T47D (cell line): ENCODE measurements around the gene SIK3.
A peak's percentile ranks its signal among the peaks of the same experiment; 100 is the strongest.

Experiments
- DNase-seq, 2 experiments: peaks; one replicate each; pipeline versions ENCODE4 v3.0.0 to v3.0.0-alpha.2; 2011 to 2012; ENCODE audit warnings: low read depth in 1 of 2, low spot score in 1 of 2
- JUND ChIP-seq: IDR thresholded peaks from 2 replicates; pipeline ENCODE4 v1.6.1; 2012; ENCODE audit warnings: low read depth
- in situ Hi-C: cut with HindIII; loops from 2 replicates; pipeline ENCODE4 v1.10.0; 2016; ENCODE audit warnings: low sequenced_read_pairs, low pct_unique_long_range_greater_than_20kb

The SIK3 gene

DNA sequence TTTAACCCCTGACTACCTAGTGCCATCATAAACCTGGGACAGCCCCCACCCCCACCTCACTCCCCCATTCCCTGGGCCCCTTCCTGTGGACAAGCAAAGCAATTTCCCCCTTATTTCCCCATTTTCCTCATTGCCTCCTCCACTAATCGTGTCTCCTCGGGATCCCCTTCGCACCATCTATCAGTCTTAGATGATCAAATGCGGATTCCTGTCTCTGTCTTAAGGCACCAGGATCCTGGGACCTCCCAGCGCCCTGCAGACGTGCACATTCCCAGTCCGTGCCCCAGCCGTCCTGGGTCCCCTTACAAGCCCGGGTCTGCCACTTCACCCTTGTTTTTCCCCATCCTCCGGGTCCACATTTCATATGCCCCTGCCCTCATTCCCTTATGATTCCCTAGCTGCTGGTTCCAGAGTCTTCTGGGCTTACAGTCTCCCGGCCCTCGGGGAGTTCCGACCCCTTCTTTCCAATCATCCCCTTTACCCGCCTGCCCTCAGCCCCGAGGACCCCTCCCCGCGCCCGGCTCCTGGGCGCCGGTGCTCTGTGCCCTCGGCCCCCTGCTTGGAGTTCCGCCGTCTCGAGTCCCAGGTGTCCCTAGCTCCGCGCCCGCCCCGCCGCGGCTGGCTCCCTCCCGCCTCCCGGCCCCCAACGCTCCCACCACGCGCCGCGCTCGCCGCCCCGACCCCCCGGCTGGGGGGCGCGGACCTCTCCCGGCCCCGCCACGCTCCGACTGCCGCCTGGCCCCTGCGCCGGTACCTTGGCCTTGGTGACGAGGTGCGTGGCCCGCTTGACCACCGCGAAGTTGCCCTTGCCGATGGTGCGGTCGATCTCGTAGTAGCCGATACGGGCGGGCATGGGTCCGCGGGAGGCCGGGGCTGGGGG is 599 bp downstream of the SIK3 start:
- DNase-seq, result no peak
- TF ChIP-seq JUND, result no peak
- in situ Hi-C loops, result no loop called here

DNA sequence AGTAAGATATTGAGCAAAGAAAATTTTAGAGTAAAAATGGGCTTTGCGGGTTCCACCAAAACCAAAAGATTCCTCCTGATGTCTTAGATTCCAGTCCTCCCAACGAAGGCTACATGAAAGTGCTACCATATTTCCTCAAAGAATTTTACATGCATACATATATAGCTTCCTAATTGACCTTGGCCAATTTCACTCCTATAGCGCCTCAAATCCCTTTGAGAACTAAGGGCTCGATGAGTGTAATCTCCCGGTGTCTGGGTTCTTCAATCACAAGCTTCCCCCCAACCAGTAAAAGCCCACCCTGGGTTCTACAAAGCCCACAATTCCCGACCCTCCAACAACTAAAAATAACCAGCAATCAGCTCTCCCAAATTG is 1.2 kb downstream of the SIK3 start:
- DNase-seq, result no peak
- no peak for TF ChIP-seq JUND
- in situ Hi-C loops, result no loop called here

DNA sequence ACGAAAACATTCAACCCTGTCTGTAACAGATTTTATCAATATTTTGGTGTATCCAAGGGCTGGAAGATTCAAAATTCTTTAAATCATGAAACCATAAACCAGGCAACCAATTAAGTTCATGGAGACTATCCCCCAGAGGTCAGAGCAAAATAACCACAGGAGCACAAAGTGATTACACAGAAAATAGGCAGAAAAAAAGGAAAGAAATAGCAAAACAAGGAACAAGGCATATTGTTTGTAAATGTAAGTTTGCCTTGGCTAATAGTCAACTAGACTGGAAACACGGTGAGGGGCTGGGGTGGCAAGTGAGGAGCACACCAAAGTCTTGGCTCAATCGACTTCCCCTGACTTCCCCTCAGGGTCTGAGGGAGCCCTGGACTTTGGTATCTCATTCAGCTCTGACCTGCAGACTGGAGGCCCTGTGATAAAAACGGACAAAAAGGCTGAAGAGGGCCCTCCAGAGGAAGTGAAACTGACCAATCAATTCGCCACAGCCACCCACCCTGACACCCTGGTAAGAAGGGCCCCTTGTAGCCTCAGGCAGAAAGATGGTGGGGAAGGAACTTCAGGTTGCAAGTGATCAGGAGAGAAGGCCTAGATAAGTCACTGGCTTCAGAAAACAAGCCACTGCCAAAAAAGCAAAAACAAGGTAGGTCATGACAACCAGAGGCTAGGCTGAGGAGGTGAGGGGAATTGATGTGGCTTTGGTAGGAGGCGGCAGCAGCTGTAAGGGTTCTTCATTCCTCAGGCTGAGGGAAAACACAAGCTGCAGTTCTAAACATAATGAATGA is 1.8 kb downstream of the SIK3 start:
- no peak for DNase-seq
- TF ChIP-seq JUND, result no peak
- in situ Hi-C loops, result no loop called here

DNA sequence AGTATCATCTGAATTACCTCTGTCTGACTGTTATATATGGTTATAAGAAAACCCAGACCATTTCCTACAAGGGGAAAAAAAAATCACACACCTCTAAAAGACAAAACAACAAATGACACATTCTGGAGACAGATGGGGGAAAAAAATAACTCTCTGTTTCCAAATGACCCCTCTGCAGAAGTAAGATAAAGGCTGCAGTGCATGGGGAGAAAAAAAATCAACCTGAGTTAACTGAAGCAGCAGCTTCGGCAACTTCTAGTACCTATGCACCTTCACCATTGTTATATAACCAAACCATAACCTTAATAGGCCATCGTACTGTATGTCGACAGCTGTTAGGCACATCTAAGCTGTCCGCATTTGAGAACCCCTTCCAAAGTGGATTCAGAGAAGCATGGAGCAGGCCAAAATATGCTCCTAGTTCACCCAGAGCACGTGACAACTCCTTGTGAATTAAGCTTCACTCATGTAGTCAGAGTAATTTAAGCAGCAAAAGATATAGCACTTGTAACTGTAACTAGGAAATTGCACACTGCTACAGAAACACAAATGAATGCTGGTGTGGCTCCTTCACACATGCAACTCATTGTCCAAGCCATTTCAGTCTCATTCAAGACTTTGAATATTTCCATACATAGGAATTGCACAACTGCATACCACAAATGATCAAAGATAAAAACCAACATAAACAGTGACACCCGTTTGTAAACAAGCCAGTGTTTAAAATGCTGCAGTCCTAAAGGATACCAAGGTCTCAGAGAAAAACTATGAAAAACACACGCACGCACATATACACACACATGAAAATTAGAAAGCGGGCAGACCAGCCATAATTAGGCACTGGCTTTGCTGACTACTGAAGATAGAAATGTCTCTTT is 2.7 kb downstream of the SIK3 start:
- in situ Hi-C loops, result no loop called here

DNA sequence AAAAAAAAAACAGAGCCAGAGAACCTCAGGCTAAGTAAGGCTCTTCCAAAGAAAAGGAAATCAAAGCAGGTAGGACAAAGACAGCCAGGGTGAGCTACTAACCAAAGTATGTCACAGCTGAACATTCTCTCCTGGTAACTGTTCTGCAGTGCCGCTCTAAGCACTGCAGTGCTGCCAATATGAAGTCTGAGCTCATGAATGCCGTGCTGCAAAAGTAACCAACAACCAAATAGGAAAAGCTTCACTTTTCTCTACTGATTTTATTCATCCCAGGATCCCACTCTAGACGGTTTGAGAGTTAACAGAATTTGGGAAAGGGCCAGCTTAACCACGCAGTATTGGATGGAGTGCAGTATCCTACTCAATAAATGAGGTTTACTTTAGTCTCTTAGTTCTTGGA is 3.5 kb downstream of the SIK3 start:
- no peak for TF ChIP-seq JUND
- in situ Hi-C loops, result no loop called here
- no peak for DNase-seq

More for the DNA sequence above, 2.7 kb downstream of the SIK3 start:
- no peak; the same call in 1 of the 2 replicates for TF ChIP-seq JUND
- DNase-seq, result peak; percentile 83

DNA sequence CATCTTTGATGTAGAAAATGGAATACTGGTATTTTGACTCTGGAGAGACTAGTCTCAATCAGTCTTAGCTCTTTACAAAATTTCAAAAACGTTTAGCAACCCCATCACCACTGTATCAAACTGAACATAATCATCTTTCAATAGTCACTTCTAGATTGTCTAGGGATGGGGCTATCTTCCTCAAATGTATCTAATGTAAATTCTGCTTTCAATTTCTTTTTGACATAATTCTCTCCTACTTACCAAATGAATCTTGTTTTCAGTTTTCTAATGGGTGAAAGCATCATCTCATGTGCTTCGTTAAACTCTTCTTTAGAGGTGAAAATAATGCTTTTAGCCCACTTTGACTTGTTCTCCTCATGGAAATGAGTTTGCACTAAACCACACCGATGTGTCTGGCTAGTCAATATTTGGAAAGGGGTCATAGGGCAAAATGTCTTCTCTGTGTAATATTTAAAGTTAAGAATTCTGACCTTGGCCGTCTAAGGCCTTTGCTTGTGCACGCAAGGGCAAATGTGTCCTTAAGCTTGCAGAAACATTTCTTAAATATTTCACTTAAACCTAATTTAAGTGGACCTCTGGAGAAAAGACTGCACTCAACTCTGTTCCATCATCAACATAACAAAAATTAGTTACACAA is 5.2 kb downstream of the SIK3 start:
- no peak for TF ChIP-seq JUND
- in situ Hi-C loops, result no loop called here

DNA sequence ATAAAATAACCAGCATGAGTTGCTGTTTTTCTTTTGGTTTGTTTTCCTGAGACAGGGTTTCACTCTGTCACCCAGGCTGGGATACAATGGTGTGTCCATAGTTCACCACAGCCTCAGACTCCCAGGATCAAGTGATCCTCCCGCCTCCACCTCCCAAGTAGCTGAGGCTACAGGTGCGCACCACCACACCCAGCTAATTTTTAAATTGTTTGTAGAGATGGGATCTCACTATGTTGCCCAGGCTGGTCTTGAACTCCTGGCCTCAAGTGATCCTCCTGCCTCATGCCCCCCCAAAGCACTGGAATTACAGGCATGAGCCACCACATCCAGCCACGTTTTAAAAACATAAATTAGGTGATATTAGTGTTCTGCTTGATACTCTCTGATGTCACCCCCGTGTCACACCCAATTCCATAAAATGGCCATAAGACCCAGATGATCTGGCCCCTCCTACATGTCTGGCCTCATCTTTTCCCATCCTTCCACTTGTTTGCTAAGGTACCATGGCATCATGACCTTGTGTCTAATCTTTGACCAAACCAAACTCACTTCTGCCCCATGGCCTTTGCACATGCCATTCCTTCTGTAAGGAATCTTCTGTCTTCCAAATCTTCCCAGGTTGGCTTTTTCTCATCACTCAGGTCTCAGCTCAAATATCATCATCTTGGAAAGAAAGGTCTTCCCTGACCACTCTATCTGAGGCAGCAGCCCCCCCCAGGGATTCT is 6.3 kb downstream of the SIK3 start:
- in situ Hi-C loops, result no loop called here
- no peak for DNase-seq
- TF ChIP-seq JUND, result no peak

More for the DNA sequence above, 5.2 kb downstream of the SIK3 start:
- DNase-seq, result no peak

DNA sequence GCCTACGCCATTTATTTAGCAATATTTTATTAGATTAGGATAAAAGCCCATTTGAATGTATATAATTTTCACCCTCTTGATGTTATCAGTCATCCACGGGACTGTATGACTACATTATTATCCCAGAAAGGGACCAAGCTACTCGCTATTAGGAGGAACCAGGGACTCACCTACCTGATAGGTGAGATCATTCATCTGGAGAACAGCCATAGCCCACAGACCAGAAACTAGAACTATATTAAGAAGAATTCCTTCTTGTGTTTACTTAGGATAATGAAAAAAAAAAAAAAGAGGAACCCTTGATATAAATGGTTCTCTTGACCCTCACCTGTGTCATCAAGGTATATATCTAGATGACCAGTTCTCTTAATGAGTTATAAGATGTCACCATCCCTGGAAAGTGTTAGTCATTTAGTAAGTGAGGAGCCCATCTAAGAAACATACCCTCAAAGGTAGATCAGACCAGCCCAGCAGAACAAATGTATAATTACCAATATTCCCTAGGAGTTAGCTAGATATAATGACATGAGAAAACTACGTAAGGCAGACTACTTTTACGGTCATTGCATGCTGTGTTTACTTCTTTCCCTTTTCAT is 8.0 kb downstream of the SIK3 start:
- no peak for DNase-seq
- no peak for TF ChIP-seq JUND
- in situ Hi-C loops, result no loop called here

DNA sequence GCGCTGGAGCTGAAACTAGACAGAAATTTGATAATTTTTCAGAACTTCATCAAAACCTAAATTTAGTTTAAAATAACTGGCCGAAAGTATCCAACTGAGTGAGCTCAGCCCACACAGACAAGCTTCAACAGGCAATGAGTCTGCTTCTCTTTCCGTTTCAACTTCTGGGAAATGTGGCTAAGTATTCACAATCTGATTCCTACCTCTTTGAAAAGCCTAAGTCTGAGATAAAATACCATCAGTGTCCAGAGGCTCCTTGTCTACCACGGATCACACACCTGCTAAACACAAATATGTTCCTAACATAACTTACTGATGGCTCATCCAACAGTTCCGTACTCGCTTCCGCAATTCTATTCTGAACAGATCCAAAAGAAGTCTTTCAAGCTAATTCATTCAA is 8.5 kb downstream of the SIK3 start:
- no peak for DNase-seq
- in situ Hi-C loops, result no loop called here
- TF ChIP-seq JUND, result no peak

DNA sequence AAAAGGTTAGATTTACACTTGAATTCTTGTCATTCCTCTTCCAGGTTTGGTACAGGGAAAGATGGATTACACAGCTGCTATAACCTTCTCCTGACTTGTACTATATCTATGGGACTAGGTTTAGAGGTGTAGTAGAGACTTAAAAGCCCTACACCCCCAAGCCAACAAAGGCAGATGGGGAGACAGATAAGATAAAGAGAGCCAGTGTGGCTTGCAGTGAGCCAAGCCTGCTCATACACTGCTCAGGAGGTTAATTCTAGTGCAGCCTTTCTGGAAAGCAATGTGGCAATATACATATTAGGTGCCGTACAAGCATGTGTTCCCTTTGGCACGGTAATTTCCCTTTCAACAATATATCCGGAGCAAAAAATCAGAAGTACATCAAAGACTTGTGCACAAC is 10.8 kb downstream of the SIK3 start:
- TF ChIP-seq JUND, result no peak
- no peak for DNase-seq
- in situ Hi-C loops, result no loop called here

DNA sequence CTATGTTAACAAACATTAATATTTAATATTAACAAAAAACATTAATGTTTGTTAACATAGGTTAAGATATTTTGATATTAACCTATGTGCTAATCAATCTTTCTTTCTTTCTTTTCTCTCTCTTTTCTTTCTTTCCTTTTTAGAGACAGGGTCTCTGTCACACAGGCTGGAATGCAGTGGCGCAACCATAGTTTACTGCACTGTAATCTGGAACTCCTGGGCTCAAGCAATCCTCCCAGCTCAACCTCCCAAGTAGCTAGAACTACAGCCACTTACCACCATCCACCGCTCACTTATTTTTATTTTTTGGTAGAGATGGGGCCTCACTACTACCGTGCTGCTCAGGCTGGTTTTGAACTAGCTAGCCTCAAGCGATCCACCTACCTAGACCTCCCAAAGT is 13.2 kb downstream of the SIK3 start:
- TF ChIP-seq JUND, result no peak
- no peak for DNase-seq
- in situ Hi-C loops, result no loop called here
